Activated T-cell treated with anti-CD3 and anti-CD28 coated beads for 48 hours (primary cell): ENCODE data around the gene TSHZ2.
"Not testable (repeated sequence)": the region's sequence is repeated elsewhere in the genome, so short reads cannot be mapped to it uniquely, and the experiment has no call there.

Experiments used
- DNase-seq: peaks from one replicate; pipeline ENCODE4 v3.0.0-alpha.2; 2020; ENCODE audit warnings: low read depth

Gene TSHZ2

GRCh38 chr20:53510704-53511103, 538.5 kb downstream of the TSHZ2 start:
- DNase-seq: no peak

GRCh38 chr20:53512076-53512475, 539.9 kb downstream of the TSHZ2 start:
- DNase-seq: no peak

- DNase-seq: no peak
Measured at GRCh38 chr20:53513168-53513488, 541.0 kb downstream of the TSHZ2 start.

- no peak for DNase-seq
Measured at GRCh38 chr20:53513489-53514298, 541.5 kb downstream of the TSHZ2 start.

DNA sequence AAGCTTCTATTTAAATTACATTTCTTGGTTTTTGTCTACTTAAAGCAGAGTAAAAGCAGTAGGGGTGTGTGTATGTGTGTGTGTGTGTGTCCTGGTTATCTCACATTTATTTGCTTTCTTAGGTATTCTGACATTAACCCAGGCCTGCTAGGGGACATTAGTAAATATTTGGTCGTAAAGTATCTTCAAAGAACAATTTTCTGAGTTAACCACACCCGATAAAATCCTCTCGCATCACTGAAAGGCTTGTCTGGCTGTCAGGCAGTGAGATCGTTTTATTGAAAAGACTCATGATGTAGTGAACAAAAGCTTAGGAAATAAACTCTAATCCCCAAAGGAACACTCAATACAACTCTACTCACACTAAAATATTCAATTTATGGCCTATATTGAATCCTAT, 543.6 kb downstream of the TSHZ2 start:
- DNase-seq: no peak

- no peak for DNase-seq
Measured at GRCh38 chr20:53517146-53517545, 545.0 kb downstream of the TSHZ2 start.

DNA sequence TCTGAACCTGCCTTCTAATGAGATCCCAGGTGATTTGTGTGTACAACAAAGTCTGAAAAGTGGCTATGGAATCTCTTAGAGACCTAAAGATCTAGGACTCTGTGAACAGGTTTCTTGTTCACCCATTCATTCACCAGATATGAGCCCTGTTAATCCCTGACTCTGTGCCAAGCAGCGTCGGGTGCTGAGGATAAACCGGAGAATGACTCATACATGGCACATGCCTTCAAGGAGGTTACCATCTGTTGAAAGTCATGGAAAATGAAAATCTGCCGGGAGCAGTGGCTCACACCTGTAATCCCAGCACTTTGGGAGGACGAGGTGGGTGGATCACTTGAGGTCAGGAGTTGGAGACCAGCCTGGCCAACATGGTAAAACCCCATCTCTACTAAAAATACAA, 549.3 kb downstream of the TSHZ2 start:
- DNase-seq: not testable (repeated sequence)

DNA sequence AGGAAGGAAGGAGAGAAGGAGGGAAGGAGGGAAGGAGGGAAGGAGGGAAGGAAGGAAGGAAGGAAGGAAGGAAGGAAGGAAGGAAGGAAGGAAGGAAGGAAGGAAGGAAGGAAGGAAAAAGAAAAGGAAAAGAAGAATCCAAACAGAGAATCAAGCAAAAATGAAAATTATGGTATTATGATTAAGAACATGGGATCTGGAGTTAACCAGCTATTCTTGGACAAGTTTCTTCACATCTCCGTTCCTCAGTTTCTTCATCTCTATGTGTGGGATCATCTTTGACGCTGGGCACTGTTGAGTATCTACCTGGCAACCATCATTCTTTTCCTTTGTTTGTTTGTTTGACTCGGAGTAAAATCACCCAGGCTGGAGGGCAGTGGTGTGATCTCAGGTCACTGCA, 549.9 kb downstream of the TSHZ2 start:
- no peak for DNase-seq

DNA sequence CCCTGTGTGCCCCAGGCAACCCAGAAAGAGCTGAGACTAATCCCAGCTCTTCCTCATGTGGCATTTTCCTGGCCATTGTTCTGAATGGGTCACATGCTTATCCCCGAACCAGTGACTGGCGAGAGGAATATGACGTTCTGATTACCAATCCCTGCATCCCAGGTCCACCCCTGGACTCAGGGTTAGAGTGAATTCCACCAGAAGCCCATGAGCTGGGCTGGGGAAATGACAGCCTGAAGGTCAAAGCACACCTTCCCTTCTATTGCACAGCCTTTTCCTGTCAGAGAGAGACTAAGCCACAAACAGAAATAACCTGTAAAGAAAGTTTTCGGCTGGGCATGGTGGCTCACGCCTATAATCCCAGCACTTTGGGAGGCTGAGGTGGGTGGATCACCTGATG, 550.5 kb downstream of the TSHZ2 start:
- no peak for DNase-seq

- DNase-seq: not testable (repeated sequence)
Measured at GRCh38 chr20:53523615-53524014, 551.5 kb downstream of the TSHZ2 start.

GRCh38 chr20:53524589-53525312, 552.6 kb downstream of the TSHZ2 start:
- no peak for DNase-seq

DNA sequence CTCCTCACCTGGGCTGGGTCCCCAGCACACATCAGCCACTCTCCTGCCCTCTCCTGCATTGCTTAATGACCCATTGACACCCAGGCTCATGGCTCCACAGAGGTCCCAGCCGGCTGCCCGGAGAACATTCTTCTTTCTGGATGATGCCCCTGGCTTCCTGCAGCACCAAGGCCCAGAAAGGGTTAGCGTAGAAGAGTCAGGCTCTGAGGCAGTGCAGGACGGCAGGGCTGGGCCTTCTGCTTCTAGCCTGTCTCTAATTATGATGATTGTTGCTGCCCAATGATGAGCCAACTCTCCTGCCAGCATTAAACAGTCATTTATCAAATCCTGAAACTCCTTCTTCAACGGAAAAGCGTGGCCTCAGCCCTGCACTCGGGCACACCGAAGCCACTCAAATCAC, 555.0 kb downstream of the TSHZ2 start:
- DNase-seq: no peak

DNA sequence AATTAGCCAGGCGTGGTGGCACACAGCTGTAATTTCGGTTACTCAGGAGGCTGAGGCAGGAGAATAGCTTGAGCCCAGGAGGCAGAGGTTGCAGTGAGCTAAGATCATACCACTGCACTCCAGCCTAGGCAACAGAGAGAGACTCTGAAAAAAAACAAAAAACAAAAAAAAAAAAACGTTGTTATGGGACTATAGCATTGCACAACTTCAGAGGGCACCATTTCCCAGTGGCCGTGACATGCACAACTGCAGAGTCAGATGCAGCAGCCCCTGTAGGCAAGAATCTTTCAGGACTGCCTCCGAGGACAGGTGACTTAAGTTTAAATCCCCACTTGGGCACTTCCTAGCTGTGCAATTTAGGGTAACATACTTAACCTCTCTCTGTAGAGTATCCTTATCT, 557.5 kb downstream of the TSHZ2 start:
- no peak for DNase-seq

- no peak for DNase-seq
Measured at GRCh38 chr20:53530440-53530839, 558.3 kb downstream of the TSHZ2 start.

DNA sequence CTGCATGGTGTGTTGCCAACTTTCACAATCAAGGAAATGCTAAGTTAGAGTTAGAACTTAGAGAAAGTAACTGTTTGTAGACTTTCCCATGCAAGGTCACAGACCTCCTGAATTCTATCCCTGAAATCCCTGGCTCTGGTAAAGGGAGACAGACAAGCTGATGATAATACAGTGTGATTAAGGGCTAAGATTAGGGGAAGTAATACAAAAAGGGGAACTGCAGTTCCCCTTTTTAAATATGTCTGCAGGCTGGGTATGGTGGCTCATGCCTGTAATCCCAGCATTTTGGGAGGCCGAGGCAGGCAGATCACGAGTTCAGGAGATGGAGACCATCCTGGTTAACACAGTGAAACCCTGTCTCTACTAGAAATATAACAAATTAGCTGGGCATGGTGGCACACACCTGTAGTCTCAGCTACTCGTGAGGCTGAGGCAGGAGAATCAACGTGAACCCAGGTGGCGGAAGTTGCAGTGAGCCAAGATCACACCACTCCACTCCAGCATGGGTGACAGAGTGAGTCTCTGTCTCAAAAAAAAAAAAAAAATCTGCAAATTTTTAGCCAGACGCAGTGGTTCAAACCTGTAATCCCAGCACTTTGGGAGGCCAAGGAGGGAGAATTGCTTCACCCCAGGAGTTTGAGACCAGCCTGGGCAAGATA, 560.6 kb downstream of the TSHZ2 start:
- DNase-seq: not testable (repeated sequence)

DNA sequence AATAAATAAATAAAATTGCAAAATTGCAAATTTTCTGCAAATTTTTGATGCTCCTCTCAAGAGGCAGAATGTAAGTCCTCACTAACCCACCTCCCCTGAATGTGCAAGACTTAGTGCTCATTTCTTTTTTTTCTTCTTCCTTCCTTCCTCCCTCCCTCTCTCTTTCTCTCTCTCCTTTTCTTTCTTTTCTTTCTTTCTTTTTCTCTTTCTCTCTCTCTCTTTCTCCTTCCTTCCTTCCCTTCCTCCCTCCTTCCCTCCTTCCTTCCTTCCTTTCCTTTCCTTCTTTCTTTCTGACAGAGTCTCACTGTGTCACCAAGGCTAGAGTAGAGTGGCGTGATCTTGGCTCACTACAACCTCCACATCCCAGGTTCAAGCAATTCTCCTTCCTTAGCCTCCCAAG, 561.3 kb downstream of the TSHZ2 start:
- DNase-seq: no peak

- no peak for DNase-seq
Measured at GRCh38 chr20:53534037-53534436, 561.9 kb downstream of the TSHZ2 start.

GRCh38 chr20:53535878-53536277, 563.7 kb downstream of the TSHZ2 start:
- no peak for DNase-seq

DNA sequence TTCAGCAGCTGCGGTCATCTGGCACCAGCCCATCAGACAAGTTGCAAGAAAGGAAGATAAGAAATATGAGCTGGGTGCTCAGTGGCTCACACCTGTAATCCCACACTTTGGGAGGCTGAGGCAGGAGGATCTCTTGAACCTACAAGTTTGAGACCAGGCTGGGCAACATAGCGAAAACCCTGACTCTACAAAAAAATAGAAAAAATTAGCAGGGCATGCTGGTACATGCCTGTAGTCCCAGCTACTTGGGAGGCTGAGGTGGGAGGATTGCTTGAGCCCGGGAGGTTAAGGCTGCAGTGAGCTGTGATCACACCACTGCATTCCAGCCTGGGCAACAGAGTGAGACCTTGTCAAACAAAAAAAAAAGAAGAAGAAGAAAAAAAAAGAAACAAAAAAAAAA, 564.2 kb downstream of the TSHZ2 start:
- DNase-seq: not testable (repeated sequence)

DNA sequence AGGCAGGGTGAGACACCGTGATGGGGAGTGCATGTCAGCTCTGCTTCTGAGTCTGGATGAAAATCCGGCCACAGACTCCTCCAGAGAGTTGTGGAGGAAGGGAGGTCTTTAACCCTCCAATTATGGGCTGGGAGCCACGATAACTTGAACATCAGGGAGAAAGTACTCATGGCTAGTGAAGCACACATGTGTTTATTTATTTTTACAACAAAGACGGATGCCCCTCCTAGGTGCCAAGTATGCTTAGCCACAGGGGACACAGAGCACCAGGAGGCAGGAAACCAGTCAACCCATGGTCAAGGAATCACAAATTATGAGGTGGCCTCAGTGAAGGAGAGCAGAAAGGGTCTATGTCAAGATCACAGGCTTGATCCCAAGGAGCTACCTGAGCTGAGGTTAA, 567.4 kb downstream of the TSHZ2 start:
- no peak for DNase-seq
